ENCODE measurements around the gene JAML. TPM values are rescaled to one million over a fixed set of nuclear protein-coding genes. Genes with fewer than 3 reads are reported as not detected.

JAML gene
- total RNA-seq, 1 donor from 2014 or later, result 0.19 TPM

- Mint-ChIP-seq H3K9me3 (no peaks in the 10 kb centered on the region), H3K27ac (no peak overlapping the region), H3K4me3 (no peak overlapping the region), H3K4me1 (ENCODE audit: unreplicated experiment) (peaks cover 5% of the 10 kb centered on the region), H3K36me3 (no peaks in the 10 kb centered on the region), H3K27me3 (peaks cover 53% of the 10 kb centered on the region)
- DNase-seq (ENCODE audit: extremely low spot score, unreplicated experiment), result no peak
- TF ChIP-seq CTCF (conservative IDR thresholded peaks at IDR 0.05), result no peak
Measured at GRCh38 chr11:118212131-118212725, 12.6 kb downstream of the JAML start.

- no peaks in the 10 kb centered on the region for H3K9me3 Mint-ChIP-seq
- peaks cover 5% of the 10 kb centered on the region for H3K4me1 Mint-ChIP-seq (ENCODE audit: unreplicated experiment)
- no peak overlapping the region for H3K4me3 Mint-ChIP-seq
- peaks cover 56% of the 10 kb centered on the region for H3K27me3 Mint-ChIP-seq
- TF ChIP-seq CTCF (conservative IDR thresholded peaks at IDR 0.05), result no peak
- DNase-seq (ENCODE audit: extremely low spot score, unreplicated experiment), result no peak
- no peaks in the 10 kb centered on the region for H3K36me3 Mint-ChIP-seq
- H3K27ac Mint-ChIP-seq, result no peak overlapping the region
Measured at GRCh38 chr11:118211006-118211405, 13.8 kb downstream of the JAML start.

GRCh38 chr11:118210323-118210722, 14.5 kb downstream of the JAML start:
- DNase-seq (ENCODE audit: extremely low spot score, unreplicated experiment), result no peak
- Mint-ChIP-seq H3K9me3 (no peaks in the 10 kb centered on the region), H3K4me1 (ENCODE audit: unreplicated experiment) (peaks cover 5% of the 10 kb centered on the region), H3K4me3 (no peak overlapping the region), H3K27ac (no peak overlapping the region), H3K27me3 (peaks cover 63% of the 10 kb centered on the region), H3K36me3 (no peaks in the 10 kb centered on the region)
- no peak for TF ChIP-seq CTCF (conservative IDR thresholded peaks at IDR 0.05)

GRCh38 chr11:118209033-118209432, 15.8 kb downstream of the JAML start:
- Mint-ChIP-seq H3K36me3 (no peaks in the 10 kb centered on the region), H3K27me3 (peaks cover 62% of the 10 kb centered on the region), H3K27ac (no peak overlapping the region), H3K4me3 (no peak overlapping the region), H3K9me3 (no peaks in the 10 kb centered on the region), H3K4me1 (ENCODE audit: unreplicated experiment) (peaks cover 5% of the 10 kb centered on the region)
- no peak for TF ChIP-seq CTCF (conservative IDR thresholded peaks at IDR 0.05)
- DNase-seq (ENCODE audit: extremely low spot score, unreplicated experiment), result no peak

- Mint-ChIP-seq H3K4me1 (ENCODE audit: unreplicated experiment) (no peaks in the 10 kb centered on the region), H3K4me3 (no peak overlapping the region), H3K9me3 (no peaks in the 10 kb centered on the region), H3K27me3 (peaks cover 45% of the 10 kb centered on the region), H3K27ac (no peak overlapping the region), H3K36me3 (no peaks in the 10 kb centered on the region)
- TF ChIP-seq CTCF (conservative IDR thresholded peaks at IDR 0.05), result no peak
- DNase-seq (ENCODE audit: extremely low spot score, unreplicated experiment), result no peak
Measured at GRCh38 chr11:118207079-118207478, 17.7 kb downstream of the JAML start.
